IMR-90 (cell line): ENCODE data around the gene MYEF2.

Experiments
- CEBPB ChIP-seq: IDR thresholded peaks from 2 replicates; pipeline ENCODE4 v1.6.1; 2012; ENCODE audit warnings: low read depth, low read length, improper control_type of control experiment
- CTCF ChIP-seq: conservative IDR thresholded peaks from 2 replicates; pipeline ENCODE4 v1.5.1; 2012; ENCODE audit warnings: mild to moderate bottlenecking, low read depth, low read length, improper control_type of control experiment
- ELK1 ChIP-seq: fragments of 150-350 bp; IDR thresholded peaks from 2 replicates; pipeline ENCODE4 v1.6.1; 2016; ENCODE audit warnings: low read depth, mild to moderate bottlenecking, low read length, moderate library complexity, borderline replicate concordance
- MXI1 ChIP-seq: IDR thresholded peaks from 2 replicates; pipeline ENCODE4 v1.6.1; 2012; ENCODE audit warnings: low read depth, mild to moderate bottlenecking, low read length, moderate library complexity, borderline replicate concordance
- POLR2A ChIP-seq: IDR thresholded peaks from 2 replicates; pipeline ENCODE4 v1.6.1; 2012; ENCODE audit warnings: mild to moderate bottlenecking, low read depth, low read length
- RAD21 ChIP-seq: IDR thresholded peaks from 2 replicates; pipeline ENCODE4 v1.6.1; 2012; ENCODE audit warnings: low read length, improper control_type of control experiment

GRCh38 chr15:48119277-48119676 is 58.8 kb downstream of the MYEF2 start:
- TF ChIP-seq CTCF (no peak), CEBPB (no peak), POLR2A (no peak), RAD21 (no peak), ELK1 (no peak), MXI1 (no peak)
